ENCODE data around the gene SATB2.

- no peak for TF ChIP-seq CTCF (conservative IDR thresholded peaks at IDR 0.05; ENCODE audit: low read depth, low read length)
- TF ChIP-seq EZH2 (IDR thresholded peaks at IDR 0.05; ENCODE audit: low read length, unreplicated experiment), result no peak
Observed at GRCh38 chr2:199312931-199313330, 144.8 kb downstream of the SATB2 start.
